Suppressor macrophage treated with lipopolysaccharide for 4 hours (primary cell): ENCODE data around the gene CCDC12.
A peak's percentile ranks its signal among the peaks of the same experiment; 100 is the strongest.

Experiments used
- DNase-seq: peaks from one replicate; pipeline ENCODE4 v3.0.0-alpha.2; 2020

Gene CCDC12

DNA sequence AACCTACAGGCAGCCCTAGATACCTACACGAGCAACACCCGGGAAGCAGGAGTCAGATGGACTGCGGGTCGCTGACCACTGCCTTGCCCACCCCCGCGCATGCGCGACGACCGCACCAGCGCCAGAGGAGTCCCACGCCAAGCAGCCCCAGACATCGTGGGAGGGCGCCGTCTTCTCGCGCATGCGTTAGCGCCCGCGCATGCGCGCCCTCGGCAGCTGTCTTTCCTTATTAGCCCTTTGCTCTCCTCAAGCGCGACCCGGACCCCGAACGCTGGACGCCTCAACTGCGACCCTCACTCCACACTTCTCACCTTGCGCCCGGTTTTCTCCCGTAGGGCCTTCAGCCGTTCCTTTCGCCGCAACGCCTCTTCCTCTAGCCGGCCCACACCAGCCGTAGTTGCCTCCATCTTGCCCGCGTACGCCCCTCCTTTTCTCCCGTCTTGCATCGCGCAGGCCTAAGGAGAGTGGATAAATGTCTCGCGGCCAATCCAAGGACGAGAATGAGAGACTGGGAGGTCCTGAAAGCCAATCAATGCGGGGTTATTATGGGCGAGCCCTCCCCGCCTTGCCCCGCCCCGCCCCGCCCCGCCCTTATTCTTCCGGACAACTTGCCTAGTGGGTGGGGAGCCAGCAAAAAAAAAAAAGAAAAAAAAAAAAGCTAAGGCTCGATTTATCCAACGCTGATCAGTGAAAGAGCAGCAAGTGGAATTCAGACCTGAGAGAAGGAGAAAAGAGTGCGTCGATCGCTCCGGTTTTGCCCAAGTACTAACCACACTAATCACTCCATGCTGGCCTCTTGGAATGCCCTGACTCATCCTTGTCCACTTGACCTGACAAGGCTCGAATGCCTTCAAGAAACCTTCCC lies at the start of gene CCDC12:
TSS of gene CCDC12 (minus strand) at position 420 of the 865 bp plus-strand sequence. CDS start at position 407, 13 bp downstream.
- DNase-seq: peak; percentile 98

DNA sequence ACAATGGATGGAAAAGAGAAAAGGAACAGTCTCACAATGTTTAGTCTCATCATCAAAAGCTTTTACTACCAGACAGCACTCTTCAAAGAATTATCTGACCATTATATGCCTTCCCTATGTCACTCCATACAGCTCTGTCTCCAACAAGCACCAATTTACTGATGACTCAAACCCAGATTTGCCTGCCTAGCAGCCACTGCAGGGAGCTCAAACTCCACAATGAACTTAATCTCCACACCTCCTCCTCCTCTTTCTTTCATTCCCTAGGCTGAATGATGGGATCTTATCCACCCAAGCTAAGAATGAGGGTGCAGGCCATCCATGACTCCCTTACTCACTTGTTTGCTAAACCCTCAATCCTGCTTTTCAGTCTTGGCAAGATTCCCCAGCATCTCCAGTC lies 48.4 kb upstream of the CCDC12 start:
- DNase-seq: no peak

DNA sequence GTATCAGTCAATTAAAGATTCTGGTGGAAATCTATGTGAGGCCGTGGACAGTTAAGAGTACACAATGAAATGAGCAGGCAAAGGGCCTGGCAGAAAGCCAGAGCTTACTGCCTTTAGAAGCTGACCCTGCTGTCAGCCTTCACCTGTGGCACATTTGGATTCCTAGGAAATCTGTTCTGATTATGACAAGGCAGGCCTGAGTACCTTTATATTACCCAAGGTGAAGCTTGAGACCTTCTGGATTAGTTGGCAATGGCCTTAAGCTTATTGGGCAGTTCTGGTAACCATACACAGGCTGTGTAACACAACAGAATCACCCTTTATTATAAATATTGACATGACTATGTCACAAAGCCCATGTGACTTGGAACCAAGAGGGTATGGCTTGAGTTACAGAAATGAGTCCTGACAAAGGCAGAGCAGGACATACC lies 46.1 kb upstream of the CCDC12 start:
- no peak for DNase-seq

DNA sequence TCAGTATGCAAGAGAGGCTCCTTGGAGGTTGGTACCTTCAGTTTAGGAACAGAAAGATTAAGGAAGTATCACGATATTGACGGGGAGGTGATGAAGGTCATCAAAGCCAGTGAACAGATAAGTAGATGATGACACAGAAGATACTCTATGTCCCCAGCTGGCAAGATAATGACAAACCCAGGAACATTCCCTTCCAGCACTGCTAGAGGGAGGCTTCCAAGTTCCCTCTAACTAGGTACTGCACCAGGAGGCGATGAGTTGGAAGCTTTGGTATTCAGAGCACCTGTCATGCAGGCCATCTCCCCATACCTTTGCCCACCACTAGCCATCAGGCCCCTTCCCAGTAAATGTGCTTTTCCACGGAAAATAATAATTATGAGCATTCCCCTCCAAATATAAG lies 43.8 kb upstream of the CCDC12 start:
- no peak for DNase-seq

DNA sequence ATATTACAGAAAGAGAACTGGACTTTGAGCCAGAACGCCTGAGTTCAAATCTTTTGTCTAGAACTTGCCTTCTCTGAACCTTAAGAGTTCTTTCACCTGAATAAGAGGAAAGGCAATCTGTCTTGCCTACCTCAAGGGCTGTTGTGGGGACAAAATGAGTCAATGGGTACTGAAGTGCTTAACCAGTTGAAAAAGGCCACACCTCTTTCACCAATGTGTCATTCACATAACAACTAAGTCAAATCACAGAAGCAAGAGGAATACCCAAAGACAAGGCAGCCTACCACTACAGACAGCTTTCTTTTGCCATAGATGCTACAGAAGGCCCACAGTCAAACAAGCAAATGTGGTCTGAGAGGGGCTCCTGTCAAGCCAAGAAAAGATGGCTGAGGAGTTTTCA lies 42.7 kb upstream of the CCDC12 start:
- no peak for DNase-seq

DNA sequence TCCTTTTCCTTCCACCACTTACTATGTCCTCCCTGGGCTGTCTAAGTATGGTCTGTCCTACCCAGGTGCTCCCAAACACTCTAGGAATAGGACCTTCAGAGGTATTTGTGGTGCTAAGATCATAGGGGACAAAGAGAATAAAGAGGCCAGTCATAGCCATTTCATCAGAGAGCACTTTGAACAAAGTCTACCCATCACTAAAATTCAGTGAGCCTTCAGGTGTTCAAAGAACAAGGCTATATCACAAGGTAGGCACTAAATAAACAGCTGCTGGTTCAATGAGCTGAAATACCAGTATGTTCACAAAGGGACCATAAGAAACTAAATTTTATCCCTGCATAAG lies 41.7 kb upstream of the CCDC12 start:
- DNase-seq: no peak

DNA sequence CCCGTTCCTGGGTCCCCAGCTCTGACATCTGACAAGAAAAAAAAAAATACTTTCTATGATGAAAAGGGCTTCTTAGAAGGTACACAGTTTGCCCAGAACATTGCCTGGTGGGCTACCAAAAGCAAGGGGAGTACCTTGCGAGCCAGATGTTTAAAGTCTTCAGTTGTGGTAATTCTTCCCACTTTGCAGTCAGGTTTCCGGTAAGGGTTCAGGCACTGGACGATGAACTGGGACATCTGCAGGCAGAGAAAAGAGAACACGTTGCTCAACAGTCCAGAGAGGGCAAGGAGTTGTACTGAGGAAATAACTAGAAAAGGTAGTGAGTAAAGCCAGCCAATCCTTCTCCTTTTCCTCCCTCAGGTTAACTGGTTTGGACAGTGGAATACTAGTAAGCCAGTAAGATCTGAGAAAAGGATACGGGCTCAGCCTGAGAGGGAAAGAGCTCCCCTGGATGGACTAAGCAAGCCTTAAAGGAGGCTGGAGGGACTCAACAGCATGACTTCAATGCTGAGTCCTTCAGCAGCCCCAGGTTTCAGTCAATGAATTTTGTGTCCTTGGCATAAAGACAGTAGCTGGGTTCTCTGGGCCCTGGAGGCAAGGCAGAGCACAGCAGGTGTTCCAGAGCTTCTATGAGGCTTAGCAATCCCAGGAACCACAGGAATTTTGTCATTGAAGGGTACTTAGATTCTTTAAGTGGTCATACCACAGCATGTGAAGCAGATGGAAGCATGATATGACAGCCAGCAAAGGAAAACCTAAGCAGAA lies 41.1 kb upstream of the CCDC12 start:
- no peak for DNase-seq

DNA sequence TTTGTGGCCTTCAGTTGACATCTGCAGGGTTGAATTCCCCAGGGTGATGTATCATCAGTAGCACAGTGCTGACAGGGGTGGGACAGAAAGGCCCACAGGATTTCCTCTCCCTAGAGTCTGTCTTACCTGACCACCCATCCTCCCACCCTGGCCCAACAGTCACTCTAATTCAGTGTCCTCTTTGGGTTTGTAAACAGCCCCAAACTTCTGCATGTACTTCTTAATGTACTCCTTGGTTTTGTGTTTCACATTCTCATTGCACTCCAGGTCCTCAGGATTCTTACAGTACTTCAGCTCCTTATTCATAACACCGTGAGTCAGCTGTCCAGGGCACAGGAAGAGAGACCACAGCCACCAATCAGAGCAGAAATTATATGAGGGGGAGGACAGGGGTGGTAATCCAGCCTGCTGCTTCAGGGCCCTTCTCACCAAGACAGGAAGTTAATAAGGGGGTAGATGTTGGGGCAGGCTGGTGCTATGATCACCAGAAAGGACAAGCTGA lies 40.4 kb upstream of the CCDC12 start:
- peak; percentile 41 for DNase-seq

DNA sequence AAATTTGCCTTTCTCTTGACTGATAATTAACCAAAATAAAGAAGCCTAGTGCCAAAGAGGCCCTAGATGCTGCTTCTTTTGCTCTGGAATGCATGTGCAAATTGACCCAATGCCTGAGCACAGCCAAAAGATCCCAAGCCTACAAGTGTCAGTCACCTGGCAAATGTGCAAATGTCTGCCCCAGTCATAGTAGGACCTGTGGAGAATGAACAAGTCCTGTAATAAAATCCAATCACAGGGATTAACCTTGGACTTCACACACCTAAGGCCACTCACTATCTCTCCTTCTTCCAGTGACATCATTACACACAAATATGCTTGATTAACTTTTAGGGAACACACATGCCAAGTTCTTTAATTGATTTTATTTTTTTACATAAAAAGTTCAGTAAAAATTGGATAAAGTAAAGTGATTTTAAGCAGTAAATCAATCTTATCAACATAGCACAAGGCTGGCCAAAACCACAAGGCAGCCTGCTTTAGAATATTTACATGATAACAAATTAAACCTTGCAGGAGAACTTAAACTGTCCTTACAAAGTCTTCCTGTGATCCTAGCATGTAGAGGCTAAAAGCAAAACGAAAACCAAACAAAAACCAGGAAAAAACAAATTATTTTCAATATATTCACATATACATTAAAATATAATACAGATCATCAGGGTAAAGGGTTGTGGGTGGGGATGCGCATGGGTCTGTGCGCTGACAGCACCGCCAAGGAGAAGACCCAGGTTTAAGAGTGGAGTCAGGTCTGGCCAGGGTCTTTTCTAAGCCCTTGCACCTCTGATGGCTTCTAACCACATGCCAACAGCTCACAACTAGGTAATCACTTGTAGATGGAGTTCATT lies 39.8 kb upstream of the CCDC12 start:
- no peak for DNase-seq

DNA sequence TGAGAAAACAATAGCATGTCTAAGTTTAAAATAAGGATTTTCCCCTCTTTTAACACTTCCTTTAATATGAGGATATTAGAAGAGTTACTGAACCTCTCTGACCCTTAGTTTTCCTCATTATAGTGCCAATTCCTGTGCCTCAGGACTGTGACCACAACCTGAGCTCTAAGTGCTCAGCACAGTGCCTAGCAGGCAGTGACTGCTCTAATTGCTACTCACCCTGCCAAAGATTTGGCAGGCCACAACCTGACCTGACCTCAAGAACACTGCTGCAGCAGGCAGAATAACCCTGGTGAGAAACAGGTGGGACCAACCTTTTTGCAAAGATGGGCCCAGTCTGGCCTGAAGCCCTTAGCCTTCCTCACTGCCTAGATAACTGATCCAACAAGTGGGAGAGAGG lies 38.6 kb upstream of the CCDC12 start:
- no peak for DNase-seq

DNA sequence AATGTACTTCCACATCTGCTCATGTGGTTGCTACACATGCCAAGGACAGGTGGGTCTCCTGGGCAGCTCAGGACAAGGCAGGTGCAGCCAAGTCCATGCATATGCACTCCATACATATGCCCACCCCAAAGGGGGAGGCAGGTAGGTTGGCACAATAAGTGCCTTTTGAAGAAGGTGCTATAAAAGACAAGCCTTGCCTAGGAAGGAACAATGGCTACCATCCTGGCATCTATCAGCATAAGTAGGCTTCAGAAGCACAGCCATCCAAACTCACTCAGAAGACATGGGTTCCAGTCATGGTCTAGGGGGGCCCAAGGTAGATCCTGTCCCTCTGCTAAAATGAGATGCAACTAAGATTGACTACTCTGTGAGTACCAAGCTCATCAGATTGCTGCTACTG lies 37.5 kb upstream of the CCDC12 start:
- DNase-seq: no peak

DNA sequence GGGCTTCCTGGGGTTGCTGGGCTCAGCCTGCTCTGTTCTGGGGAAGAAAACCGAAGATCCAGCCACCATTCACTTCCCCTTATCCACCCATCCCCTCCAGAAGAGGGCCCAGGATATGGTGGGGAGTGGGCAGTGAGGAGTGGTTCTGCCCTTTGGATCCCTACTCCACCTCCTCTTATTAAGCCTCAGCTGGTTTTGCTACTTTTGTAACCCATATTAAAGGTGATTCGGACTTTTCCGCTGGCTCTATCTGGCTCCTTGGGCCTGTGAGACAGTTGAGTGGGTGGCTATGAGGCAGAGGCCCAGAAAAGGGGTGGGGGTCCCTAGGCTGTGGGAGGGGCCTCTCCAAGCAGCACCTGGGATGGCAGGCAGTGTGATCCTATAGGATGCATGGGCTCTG lies 36.7 kb upstream of the CCDC12 start:
- no peak for DNase-seq

DNA sequence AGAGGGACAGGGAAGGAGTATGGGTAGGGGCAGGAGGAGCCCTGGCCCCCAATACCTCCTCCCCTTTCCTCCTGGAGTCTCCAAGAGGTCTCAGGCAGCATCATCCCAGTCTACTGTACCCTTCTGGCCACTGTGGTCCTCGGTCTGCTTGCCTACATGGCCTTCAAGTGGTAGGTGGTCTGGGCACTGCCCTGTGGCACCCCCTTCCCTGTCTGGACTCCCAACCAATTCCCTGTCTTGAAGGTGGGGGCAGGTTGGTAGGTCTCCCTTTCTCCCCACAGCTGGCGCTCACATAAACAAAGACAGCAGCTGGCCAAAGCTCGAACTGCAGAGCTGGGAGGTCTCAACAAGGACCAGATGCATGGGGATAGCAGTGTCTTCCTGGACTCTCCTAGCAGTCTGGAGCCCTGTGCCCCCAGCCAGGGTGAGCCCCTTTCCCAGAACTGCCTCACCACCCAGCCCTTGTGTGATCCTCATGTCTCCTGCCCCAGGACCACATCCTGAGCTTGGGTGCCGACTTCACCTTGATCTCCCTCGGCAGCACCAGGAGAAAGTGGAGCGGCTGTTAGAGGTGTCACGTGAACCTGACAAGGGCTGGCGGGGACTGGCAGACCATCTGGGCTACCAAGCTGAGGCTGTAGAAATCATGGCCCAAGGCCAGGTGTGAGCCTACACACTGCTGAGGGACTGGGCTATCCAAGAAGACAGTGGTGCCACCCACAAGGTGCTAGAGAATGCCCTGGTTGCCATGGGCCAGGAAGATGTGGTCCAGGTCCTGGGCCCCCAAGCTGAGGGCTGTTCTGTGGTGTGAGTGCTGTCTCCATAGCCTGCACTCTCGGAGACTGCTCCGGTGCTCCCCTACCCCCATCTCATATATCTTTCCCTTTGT lies 36.0 kb upstream of the CCDC12 start:
- DNase-seq: no peak

DNA sequence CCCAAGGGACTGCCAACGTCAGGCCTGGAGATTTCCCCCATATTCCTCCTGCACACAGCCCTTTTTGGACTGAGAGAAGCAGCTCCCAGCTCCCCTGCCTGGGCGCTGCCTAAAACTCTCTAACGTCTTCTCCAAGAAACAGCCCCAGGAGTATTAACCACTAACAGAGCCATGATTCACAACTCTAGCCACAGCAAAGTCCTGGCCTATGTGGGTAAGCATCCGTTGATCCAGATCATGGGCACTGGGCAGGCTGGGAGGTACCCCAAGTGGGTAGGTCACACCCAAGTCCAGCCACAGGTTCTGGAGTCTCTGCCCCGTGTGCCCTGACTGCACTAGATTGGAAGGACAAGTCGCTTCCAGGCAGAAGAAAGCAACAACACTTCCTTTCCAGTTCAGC lies 34.8 kb upstream of the CCDC12 start:
- DNase-seq: no peak

DNA sequence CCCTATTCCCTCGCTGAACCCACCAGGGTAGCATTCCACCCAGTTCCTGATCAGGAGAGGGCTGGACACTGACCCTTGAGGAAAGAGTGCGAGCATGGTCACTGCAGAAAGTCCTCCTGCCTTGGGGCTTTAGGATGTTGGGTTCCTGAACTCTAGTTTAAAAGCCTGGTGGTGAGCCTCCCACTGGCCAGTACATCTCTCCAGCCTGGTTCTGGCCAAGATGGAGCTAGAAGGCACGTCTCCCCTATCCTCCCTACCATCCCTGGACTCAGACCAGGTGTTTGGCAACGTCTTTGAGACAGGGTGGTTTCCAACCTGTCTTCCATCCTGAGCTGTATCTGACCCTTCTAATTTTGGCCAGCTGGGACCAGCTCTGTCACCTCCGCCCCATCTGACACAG lies 34.4 kb upstream of the CCDC12 start:
- no peak for DNase-seq

DNA sequence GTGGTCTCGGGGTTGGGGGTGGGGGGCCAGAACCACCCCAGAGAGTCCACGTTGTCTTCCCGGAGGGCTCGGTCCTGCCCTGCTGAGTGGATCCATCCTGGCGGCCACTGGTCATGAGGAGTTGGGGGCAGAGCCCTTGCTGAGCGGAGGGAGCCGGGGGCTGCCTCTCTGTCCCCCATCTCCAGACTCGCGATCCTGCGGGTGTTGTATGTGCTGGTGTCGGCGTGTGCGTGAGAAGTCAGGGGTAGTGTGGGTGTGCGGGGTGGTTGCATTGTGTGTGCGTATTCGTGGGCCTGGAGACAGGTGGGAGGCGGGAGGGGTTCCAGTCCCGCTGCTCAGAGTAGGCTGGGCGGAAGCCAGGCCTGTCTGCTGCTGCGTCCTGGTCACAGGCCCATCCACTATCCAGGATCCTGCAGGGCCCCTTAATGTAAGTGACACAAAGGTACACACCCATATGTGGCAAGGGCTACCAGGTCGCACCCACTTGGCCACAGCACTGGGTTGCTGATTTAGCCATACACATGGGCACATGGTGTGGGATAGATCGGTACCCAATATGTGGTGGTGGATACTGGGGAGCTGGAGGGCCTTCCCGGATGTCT lies 33.7 kb upstream of the CCDC12 start:
- DNase-seq: no peak

DNA sequence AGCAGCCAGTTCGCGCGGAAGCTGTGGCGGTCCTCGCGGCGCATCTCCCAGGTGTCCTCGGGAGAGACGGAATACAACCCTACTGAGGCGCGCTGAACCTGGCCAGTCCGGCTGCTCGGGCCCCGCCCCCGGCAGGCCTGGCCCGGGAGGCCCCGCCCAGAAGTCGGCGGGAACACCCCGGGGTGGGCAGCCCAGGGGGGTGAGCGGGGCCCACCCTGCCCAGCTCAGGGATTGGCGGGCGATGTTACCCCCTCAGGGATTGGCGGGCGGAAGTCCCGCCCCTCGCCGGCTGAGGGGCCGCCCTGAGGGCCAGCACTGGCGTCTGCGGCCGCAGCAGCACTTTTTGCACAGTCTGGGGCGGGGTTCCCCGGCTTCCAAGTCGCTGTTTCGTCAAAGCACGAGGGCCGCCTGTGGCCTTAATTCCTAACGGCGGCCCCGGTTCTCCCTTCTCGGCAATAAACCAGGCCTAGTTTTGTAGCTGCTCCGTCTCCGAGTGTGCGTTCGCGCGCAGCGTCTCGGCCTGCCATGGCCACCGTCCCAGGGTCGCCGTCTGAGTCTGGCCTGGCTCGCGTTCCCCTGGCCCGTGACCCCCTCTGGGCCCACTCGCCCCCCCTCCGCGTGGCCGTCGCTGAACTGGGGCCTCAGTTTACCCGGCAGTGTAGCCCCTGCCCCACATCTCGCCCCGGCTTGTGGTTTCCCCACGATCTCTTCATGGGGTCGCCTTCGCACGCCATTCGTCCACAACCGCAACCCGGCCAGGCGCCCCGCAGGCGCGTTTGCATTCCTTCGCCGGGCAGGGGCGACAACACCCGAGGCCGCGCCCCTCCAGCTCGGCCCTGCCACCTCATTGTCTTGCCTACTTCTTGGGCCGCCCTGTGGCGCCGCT lies 32.9 kb upstream of the CCDC12 start:
- peak; percentile 86 for DNase-seq

DNA sequence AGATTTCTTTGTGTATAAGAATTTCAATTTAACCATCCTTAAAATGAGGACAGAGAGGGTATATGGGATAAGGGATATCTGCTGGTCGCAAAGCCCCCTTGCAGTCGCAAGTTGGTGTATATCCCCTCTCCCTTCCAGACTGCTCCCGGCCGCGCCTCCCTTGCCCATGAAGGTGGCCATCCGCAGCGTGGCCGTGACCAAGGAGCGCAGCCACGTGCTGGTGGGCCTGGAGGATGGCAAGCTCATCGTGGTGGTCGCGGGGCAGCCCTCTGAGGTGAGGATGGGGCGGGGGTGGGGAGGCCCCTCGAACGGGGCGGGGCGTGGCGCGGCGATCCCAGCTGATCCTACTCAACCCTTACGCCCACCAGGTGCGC lies 32.3 kb upstream of the CCDC12 start:
- DNase-seq: no peak

DNA sequence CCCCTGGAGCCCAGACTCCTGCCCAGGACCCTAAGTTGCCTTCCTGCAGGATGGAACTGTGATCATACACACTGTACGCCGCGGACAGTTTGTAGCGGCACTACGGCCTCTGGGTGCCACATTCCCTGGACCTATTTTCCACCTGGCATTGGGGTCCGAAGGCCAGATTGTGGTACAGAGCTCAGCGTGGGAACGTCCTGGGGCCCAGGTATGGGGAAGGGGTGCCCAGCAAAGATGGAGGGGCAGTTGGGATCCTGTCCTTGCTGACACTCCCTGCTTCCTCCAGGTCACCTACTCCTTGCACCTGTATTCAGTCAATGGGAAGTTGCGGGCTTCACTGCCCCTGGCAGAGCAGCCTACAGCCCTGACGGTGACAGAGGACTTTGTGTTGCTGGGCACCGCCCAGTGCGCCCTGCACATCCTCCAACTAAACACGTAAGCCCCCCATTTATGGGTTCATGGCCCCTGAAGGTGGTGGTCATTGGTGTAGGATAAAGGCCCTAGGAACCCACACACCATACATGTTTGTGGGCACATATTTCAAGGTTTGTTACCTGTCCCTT lies 31.8 kb upstream of the CCDC12 start:
- DNase-seq: no peak

DNA sequence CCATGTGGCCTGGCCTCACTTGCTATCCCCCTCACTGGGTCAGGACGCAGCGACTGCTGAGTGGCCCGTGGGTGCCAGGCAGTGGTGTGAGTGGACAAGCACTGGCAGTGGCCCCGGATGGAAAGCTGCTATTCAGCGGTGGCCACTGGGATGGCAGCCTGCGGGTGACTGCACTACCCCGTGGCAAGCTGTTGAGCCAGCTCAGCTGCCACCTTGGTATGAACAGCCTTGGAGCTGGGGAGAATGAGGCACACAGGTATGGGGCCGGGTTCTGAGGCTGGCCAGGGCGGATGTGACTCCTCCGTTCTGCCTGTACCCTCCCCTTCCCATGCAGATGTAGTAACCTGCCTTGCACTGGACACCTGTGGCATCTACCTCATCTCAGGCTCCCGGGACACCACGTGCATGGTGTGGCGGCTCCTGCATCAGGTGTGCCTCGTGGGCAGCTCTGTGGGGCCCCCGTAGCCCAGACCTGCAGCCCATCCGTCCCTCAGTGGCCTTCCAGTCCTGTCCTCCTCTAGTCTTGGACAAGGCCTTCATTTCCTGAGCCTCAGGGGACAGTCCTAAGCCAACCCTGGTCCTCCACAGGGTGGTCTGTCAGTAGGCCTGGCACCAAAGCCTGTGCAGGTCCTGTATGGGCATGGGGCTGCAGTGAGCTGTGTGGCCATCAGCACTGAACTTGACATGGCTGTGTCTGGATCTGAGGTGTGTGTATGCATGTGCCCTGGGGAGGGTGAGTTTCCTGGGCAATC lies 31.1 kb upstream of the CCDC12 start:
- no peak for DNase-seq
